SK-MEL-5 (cell line): ENCODE results near the gene CHST11. TPM values are rescaled to one million over a fixed set of nuclear protein-coding genes. Genes with fewer than 3 reads are reported as not detected.
"Not testable (repeated sequence)": the region's sequence is repeated elsewhere in the genome, so short reads cannot be mapped to it uniquely, and the experiment has no call there.

ENCODE experiments used
- DNase-seq: peaks from one replicate; pipeline ENCODE4 v3.0.0-alpha.2; 2016; ENCODE audit warnings: low read depth, low spot score
- in situ Hi-C: cut with HindIII; loops from 2 replicates; pipeline ENCODE4 v1.10.0; 2016; ENCODE audit warnings: low sequenced_read_pairs, high pct_unique_total_duplicates, low pct_unique_long_range_greater_than_20kb
- total RNA-seq: library from RNA; depleted of rRNA; stranded (reverse); fragments of >200 nt; shearing (Covaris generic); gene quantifications from 2 replicates; pipeline ENCODE4 v1.2.3, GENCODE V29; 2014

The CHST11 gene
- total RNA-seq, 1 experiment from 2014 or later: 27.4 TPM

DNA sequence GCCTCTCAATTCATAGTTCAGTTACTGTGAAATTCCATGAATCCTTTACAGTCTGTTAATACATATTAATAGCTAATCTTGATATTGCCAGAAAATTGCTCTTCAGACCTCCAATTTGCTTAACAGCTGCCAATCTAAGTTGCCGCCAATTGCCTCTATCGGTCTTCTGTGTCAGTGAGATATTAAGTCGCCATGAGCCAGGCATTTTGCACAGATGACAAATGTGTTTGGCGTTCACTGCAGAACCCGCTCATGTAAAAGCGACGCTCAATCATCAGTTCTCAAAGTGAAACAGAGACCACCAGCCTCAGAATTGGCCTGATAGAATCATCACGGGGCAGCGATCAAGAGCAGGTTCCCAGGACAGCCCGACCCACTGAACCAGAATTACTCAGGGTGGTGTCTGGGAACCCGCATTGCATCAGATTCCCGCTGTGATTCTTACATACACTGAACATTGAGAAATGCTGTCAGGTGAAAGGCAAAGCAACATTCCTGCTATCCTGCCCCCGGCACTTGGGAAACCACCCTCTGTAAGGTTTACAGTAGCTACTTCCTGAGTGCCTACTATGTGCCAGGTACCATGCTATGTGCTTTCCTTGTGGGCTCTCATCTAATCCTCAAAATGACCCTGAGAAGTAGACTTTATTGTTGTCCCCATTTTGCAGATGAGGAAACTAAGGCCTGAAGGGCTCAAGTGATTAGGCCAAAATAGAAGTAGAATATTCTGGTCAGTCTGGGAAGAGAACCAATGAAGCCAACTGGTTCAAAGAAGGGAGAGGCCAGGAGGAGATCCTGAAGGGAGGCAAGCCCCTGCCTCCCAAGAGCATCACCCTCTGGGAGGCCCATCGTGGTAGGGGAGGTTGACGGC, 285.0 kb downstream of the CHST11 start:
- DNase-seq: no peak
- in situ Hi-C loops: no loop called here

DNA sequence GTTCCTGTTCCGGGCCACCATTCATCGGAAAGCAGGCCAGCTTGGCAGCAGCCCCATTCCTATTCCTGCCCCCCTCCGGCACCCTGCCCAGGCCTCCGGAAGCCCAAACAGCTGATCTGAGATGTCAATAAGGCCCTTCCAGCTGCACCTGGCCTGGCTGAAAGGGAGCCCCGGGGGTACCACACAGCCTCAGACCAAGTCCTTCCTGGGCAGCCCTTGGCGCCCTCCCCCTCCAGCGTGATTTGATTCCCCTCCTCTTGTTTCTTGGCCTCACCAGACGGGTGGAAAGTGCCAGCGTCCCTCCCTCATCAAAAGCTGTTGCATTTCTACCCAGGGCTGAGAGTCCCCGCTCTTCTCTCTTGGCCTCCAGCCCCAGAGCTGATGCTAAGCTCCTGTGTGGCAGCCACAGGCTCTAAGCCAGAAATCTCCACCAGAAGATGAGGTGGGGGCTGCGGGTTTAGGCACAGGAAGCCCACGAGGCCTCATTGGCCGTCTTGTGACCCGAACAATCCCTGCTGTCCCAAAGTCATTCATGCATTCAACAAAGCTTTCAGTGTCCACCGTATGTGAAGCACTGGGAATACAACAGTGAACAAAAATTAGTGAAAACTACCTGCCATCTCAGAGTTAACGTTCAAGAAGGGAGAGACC, 285.9 kb downstream of the CHST11 start:
- peak; percentile 80 for DNase-seq
- in situ Hi-C loops: no loop called here

DNA sequence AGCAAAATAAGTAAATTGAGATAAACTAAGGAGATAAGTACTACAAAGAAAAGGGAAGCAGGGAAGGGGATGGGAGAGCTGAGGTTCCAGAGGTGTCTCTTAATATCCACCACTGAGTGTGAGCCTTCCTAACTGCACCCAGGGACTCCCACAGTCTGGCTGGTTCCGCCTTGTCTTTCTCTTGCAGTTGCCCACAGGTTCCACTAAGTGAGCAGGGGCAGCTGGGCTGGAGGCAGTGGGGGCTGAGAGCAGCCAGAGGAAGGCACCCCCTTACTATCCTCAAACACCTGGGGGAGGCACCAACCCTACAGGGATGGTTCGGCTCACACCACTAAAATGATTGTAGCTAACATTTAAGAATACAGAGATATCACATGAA, 286.4 kb downstream of the CHST11 start:
- no peak for DNase-seq
- in situ Hi-C loops: no loop called here

DNA sequence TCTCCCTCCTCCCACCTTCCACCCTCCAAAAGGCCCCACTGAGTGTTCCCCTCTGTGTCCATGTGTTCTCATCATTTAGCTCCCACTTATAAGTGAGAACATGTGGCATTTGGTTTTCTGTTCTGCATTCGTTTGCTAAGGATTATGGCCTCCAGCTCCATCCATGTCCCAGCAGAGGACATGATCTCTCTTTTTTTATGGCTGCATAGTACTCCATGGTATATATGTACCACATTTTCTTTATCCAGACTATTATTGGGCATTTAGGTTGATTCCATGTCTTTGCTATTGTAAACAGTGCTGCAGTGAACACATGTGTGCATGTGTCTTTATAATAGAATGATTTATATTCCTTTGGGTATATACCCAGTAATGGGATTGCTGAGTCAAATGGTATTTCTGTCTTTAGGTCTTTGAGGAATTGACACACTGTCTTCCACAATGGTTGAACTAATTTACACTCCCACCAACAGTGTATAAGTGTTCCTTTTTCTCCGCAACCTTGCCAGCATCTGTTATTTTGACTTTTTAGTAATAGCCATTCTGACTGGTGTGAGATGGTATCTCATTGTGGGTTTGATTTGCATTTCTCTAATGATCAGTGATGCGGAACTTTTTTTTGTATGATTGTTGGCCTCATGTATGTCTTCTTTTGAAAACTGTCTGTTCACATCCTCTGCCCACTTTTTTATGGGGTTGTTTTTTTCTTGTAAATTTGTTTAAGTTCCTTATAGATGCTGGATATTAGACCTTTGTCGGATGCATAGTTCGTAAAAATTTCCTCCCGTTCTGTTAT, 287.2 kb downstream of the CHST11 start:
- in situ Hi-C loops, DNase-seq: not testable (repeated sequence)

DNA sequence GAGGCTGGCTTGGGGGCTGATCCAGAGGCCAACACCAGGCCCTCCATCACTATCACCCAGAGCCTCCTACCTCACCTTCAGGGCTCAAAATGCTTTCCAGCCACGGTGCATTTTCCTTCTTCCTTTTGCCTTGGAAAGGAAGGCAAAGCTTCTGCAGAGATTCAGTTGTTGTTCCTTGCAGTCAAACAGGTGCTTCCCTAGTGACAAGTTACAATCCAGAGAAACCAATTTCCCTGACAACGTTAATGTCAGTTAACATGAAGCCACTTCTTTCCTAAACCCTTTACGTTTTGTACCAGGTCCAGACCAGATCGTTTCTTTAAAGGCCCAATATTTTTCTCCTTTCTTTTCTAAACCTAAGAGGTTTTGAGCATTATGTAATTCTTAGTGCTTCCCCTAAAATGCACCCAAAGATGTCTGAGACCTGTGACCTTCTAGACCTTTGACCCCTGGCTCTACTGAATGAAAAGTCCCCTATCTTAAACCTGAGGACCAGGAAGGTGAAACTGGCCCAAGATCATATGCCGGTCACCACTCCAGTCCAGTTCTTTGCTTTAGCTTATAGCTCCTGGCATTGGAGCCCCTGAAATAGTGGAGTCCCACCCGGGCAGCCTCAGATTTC, 289.8 kb downstream of the CHST11 start:
- in situ Hi-C loops: no loop called here

DNA sequence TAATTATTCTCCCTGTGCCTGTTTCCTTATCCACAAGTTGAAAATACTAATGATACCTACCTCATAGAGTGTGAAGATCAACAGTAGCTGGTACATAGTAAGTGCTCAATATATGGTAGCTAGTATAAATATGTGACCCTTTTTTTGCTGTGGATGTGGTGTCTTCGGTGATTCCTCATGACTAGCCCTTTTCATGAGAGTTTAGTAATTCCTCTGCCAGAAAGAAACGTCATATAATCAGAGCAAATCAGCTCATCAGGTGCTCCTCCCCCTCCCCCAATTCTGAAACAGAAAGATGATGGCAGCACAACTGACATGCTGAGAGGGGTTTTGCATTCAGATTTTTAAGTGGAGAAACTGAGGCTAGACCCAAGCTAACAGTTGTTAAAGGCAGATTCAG, 290.6 kb downstream of the CHST11 start:
- in situ Hi-C loops: no loop called here

More for the DNA sequence above, 289.8 kb downstream of the CHST11 start:
- DNase-seq: no peak

DNA sequence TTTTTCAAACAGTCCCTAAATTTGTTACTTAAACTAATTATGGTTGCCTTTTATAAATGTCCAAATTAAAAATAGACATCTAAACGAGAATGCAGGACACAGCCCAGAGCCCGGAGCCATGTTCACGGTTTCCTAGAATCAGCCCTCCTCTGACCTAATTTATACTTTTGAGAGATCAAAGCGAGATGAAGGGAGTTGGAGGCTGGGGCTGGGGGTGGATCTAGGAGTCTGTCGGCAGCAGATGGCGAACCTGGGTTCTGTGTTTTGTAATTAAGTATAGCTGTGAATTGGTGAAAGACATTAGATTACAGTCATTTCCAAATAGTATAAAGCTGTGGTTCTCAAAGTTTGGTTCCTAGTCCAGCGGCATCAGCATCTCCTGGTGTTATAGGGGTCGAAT, 291.2 kb downstream of the CHST11 start:
- no peak for DNase-seq
- in situ Hi-C loops: no loop called here

More for the DNA sequence above, 290.6 kb downstream of the CHST11 start:
- no peak for DNase-seq

DNA sequence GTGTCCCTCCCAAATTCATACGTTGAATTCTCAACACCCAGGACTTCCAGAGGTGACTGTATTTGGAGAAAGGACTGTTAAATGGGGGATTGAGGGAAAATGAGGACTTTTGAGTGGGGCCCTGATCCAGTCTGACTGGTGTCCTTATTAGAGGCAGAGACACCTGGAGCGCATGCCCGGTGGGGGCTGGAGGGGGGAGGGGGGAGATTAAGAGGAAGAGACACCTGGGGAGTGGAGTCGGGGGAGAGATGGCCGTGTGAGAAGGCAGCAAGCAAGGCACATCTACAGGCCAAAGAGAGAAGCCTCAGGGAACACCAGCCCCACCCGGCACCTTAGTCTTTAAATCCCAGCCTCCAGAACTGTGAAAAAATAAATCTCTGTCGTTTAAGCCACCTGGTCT, 291.6 kb downstream of the CHST11 start:
- in situ Hi-C loops: no loop called here
- no peak for DNase-seq

DNA sequence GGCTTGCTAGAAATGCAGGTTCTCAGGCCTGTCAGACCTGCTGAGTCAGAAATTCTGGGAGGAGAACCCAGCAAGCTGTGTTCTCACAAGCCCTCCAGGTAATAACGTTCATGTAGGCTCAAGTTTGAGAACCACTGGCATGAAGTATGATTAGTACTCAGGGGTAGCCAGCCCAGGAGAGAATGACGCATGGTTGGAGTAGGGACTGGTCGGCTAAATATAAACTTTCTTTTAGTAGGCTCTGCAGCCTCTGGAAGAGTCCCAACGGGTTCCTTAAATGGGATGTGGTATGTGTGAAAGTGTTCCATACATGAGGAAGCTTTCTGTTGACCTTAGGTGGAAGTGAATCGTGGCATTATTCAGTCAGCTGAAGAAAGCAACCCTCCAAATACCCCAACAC, 292.0 kb downstream of the CHST11 start:
- in situ Hi-C loops: no loop called here
- peak; percentile 78 for DNase-seq

DNA sequence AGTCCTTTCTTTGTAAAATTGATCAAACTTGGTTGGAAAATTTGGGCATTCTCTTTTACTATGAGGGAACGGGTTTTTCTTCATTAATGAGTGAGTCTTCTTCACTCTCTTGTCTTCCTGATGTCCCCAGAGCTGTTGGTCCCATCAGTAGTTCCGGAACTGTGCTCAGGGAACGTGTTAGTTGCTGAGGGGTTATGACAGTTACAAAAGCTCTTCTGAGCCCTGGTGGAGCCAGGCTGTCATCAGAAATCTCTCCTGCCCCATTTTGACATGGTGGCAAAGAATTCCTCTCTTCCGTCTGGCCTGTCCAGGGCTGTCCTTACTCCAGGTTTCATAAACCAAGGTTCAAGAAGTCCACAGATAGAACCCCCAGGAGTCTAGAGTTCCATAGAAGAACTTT, 292.8 kb downstream of the CHST11 start:
- in situ Hi-C loops: no loop called here
- DNase-seq: no peak

DNA sequence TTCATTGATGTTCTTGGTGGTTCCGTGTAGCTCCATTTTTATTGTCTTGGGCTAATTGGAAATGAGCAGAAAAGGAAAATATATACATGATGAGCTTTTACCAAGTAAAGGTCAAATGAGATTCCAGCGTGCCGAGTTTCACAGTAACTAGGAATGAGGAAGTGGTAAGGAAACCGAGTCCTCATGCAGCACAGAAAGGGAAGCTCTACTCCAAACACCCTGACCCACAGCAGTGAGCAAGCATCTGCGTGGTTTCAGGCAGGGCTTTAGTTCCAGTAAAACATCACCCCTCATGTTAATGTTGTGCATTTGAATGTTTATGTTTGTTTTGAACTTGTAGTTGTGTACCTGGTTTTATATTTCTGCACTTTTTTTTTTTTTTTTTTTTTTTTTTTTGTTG, 293.3 kb downstream of the CHST11 start:
- in situ Hi-C loops: no loop called here
- no peak for DNase-seq

DNA sequence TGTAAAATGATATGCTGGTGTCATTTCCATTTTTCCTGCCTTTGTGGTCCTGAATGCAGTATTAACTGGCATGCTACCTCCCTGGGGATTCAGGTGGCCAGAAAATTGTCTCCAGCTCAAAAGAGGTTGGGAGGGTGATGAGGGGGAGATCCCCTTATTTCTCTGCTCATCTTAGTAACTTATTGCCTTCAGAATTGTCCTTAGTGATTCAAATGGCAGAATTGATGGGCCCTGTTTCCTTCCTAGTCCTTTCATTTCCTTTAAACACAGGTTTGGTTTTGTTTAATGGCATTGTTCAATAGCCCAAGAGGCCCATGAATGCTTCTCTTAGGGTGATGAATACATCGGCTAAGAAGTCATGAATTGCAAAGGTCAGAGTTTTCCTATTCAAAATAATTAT, 294.4 kb downstream of the CHST11 start:
- in situ Hi-C loops: no loop called here

DNA sequence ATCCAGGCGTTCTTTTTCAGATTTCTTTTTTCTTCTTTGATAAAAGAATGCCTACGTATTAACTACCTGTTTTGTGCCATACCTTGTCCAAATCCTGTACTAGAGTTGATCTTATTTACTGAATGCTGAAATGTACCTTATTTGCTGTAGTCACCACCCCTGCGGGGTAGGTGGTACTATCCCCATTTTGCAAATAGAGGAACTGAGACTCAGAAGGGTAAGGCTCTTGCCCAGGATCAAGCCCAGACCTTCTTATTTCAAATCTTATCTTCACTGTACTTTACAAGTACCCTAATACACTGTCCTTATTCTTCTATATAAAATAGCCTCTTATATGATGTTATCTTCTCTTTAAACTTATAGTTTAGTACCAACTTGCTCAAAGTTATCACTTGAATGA, 294.8 kb downstream of the CHST11 start:
- in situ Hi-C loops: no loop called here
- DNase-seq: no peak

More for the DNA sequence above, 294.4 kb downstream of the CHST11 start:
- DNase-seq: no peak

DNA sequence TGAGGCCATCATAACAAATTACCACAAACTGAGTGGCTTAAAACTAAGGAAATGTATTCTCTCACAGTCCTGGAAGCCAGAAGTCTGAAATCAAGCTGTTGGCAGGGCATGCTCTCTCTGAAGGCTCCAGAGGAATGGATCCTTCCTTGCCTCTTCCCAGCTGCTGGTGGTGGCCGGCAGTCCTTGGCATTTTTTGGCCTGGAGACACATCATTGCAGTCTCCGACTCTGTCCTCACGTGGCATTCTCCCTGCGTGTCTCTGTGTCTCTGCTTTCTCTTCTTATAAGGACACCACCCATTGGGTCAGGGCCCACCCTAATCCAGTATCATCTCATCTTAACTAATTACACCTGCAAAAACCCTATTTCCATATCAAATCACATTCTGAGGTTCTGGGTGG, 295.3 kb downstream of the CHST11 start:
- no peak for DNase-seq
- in situ Hi-C loops: no loop called here

DNA sequence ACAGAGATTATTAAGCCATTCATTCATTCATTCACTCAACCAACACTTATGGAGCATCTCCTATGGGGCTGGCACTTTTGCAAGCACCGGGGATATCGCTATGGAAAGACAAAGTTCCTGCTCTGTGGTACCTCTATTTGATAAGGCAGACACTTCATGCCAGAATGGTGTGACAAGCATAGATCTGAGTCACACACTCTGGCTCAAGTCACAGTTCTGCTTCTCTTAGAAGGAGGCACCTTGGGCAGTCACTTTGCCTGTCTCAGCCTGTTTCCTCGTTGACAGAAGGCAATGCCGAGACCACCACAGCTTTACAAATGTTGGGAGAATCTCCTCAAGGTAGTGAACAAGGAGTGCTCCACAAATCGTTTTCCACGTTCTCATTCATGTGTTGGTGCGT, 296.1 kb downstream of the CHST11 start:
- in situ Hi-C loops: no loop called here
- no peak for DNase-seq

DNA sequence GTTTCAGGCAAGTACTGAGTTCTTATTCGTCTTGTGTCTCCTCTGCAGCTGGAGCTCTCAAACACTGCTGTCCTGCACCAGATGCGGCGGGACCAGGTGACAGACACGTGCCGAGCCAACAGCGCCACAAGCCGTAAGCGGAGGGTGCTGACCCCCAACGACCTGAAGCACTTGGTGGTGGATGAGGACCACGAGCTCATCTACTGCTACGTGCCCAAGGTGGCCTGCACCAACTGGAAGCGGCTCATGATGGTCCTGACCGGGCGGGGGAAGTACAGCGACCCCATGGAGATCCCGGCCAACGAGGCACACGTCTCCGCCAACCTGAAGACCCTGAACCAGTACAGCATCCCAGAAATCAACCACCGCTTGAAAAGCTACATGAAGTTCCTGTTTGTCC, 300.2 kb downstream of the CHST11 start:
- DNase-seq: no peak
- in situ Hi-C loops: no loop called here

DNA sequence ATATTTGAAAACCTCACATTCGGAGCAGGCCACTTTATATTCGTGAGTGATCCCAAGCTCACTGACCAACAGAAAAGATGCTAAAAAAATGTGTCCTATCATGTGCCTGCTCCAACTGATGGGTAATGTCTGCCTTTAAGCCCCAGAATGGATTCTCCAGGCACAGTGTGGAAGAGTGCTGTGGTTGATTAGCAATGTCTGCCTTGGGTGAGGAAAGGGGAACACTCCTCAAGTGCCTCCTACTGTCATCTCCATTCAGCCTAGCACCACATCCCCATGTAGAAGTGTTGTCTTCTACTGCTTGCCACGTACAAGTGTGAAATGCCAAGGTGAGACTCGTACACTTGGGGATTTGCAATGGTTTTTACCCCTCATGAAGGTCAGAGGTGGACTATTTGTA, 302.0 kb downstream of the CHST11 start:
- in situ Hi-C loops: no loop called here
- DNase-seq: no peak

DNA sequence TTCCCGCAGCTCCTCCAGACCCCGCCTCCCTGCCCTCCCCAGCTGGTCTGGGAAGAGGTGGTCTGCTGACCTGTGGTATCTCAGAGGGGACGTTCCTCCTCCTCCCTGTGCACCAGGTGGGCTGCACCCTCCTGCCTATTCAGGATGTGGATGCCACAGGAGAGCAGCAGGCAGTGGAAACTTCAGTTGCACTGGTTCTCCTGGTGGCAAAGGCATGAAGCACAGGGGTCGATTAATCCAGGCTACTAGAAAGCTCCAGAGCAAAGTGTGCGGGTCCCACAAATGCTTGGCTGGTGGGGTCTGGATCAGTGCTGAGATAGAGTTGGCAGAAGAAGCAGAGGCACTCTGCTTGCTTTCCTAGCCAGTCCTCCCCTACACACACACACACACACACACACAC, 304.3 kb downstream of the CHST11 start:
- in situ Hi-C loops: no loop called here
- no peak for DNase-seq
